ENCODE results near the gene SPRYD4.
"Not testable (repeated sequence)": the region's sequence is repeated elsewhere in the genome, so short reads cannot be mapped to it uniquely, and the experiment has no call there.

Gene SPRYD4

DNA sequence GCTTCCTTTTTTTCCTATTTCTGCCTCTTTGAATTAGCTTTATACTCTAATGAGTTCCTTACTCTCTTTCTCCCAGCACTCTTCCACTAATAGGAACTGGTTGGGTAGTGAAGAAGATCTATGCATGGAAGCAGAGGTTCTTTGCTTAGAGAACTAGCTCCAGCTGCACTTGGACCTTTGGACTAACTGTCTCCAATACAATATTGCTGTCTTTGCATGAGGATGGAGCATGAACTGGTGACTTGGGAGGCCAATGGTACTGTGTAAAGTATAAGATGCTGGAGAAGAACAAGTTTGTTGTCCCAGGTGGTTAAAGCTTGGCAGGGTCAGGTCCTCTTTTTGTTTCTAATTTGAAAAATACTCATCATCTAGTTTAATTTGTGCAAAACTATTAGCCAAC, 22.0 kb downstream of the SPRYD4 start:
- H3K9ac ChIP-seq (ENCODE audit: low read depth in 1 of 2, low read length in 2 of 2): no peak overlapping the region
- peaks cover 7 to 14% of the 10 kb centered on the region in 2 donors for H3K4me1 ChIP-seq (ENCODE audit: control insufficient read depth in 2 of 2, insufficient read depth in 2 of 2, low read length in 2 of 2)
- H3K36me3 ChIP-seq (ENCODE audit: control insufficient read depth in 2 of 2, insufficient read depth in 2 of 2, low read length in 2 of 2): no peaks in the 10 kb centered on the region
- H3K27ac ChIP-seq (ENCODE audit: low read depth in 2 of 2, low read length in 2 of 2): no peak overlapping the region
- no peaks in the 10 kb centered on the region for H3K9me3 ChIP-seq (ENCODE audit: control insufficient read depth in 2 of 2, low read length in 2 of 2)
- peaks cover 0 to 2% of the 10 kb centered on the region in 2 donors for H3K27me3 ChIP-seq (ENCODE audit: control insufficient read depth in 2 of 2, insufficient read depth in 2 of 2, low read length in 2 of 2)
- no peak overlapping the region for H3K4me3 ChIP-seq (ENCODE audit: low read length in 2 of 2)

- H3K9ac ChIP-seq (ENCODE audit: low read depth in 1 of 2, low read length in 2 of 2); H3K4me1 ChIP-seq (ENCODE audit: control insufficient read depth in 2 of 2, insufficient read depth in 2 of 2, low read length in 2 of 2); H3K36me3 ChIP-seq (ENCODE audit: control insufficient read depth in 2 of 2, insufficient read depth in 2 of 2, low read length in 2 of 2); H3K4me3 ChIP-seq (ENCODE audit: low read length in 2 of 2); H3K27ac ChIP-seq (ENCODE audit: low read depth in 2 of 2, low read length in 2 of 2); H3K27me3 ChIP-seq (ENCODE audit: control insufficient read depth in 2 of 2, insufficient read depth in 2 of 2, low read length in 2 of 2); H3K9me3 ChIP-seq (ENCODE audit: control insufficient read depth in 2 of 2, low read length in 2 of 2): not testable (repeated sequence)
Measured at GRCh38 chr12:56493409-56494105, 25.2 kb downstream of the SPRYD4 start.

DNA sequence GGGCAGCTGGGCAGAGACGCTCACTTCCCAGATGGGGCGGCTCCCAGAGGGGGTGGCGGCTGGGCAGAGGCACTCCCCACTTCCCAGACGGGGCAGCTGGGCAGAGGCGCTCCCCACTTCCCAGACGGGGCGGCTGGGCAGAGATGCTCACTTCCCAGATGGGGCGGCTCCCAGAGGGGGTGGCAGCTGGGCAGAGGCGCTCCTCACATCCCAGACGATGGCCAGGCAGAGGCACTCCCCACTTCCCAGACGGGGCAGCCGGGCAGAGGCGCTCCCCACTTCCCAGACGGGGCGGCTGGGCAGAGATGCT, 25.7 kb downstream of the SPRYD4 start:
- not testable (repeated sequence) for H3K27me3 ChIP-seq (ENCODE audit: control insufficient read depth in 2 of 2, insufficient read depth in 2 of 2, low read length in 2 of 2); H3K9ac ChIP-seq (ENCODE audit: low read depth in 1 of 2, low read length in 2 of 2); H3K36me3 ChIP-seq (ENCODE audit: control insufficient read depth in 2 of 2, insufficient read depth in 2 of 2, low read length in 2 of 2); H3K9me3 ChIP-seq (ENCODE audit: control insufficient read depth in 2 of 2, low read length in 2 of 2); H3K4me1 ChIP-seq (ENCODE audit: control insufficient read depth in 2 of 2, insufficient read depth in 2 of 2, low read length in 2 of 2); H3K4me3 ChIP-seq (ENCODE audit: low read length in 2 of 2); H3K27ac ChIP-seq (ENCODE audit: low read depth in 2 of 2, low read length in 2 of 2)

- not testable (repeated sequence) for H3K27me3 ChIP-seq (ENCODE audit: control insufficient read depth in 2 of 2, insufficient read depth in 2 of 2, low read length in 2 of 2); H3K27ac ChIP-seq (ENCODE audit: low read depth in 2 of 2, low read length in 2 of 2); H3K9ac ChIP-seq (ENCODE audit: low read depth in 1 of 2, low read length in 2 of 2); H3K9me3 ChIP-seq (ENCODE audit: control insufficient read depth in 2 of 2, low read length in 2 of 2); H3K4me1 ChIP-seq (ENCODE audit: control insufficient read depth in 2 of 2, insufficient read depth in 2 of 2, low read length in 2 of 2); H3K4me3 ChIP-seq (ENCODE audit: low read length in 2 of 2); H3K36me3 ChIP-seq (ENCODE audit: control insufficient read depth in 2 of 2, insufficient read depth in 2 of 2, low read length in 2 of 2)
Measured at GRCh38 chr12:56494481-56494880, 26.1 kb downstream of the SPRYD4 start.

DNA sequence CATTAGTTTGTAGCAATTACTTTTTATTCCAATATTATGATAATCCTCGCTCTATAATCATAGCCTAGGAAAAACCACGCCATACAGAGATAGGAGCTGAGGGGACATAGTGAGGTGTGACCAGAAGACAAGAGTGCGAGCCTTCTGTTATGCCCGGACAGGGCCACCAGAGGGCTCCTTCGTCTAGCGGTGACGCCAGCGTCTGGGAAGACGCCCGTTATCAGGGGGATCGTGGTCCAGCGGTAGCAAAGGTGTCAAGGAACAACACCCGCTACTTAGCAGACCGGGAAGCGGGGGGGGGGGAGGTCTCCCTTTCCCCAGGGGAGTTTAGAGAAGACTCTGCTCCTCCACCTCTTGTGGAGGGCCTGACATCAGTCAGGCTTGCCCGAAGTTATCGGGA, 28.3 kb downstream of the SPRYD4 start:
- H3K27ac ChIP-seq (ENCODE audit: low read depth in 2 of 2, low read length in 2 of 2); H3K9me3 ChIP-seq (ENCODE audit: control insufficient read depth in 2 of 2, low read length in 2 of 2); H3K36me3 ChIP-seq (ENCODE audit: control insufficient read depth in 2 of 2, insufficient read depth in 2 of 2, low read length in 2 of 2); H3K27me3 ChIP-seq (ENCODE audit: control insufficient read depth in 2 of 2, insufficient read depth in 2 of 2, low read length in 2 of 2); H3K4me1 ChIP-seq (ENCODE audit: control insufficient read depth in 2 of 2, insufficient read depth in 2 of 2, low read length in 2 of 2); H3K9ac ChIP-seq (ENCODE audit: low read depth in 1 of 2, low read length in 2 of 2); H3K4me3 ChIP-seq (ENCODE audit: low read length in 2 of 2): not testable (repeated sequence)

GRCh38 chr12:56498126-56498902, 29.9 kb downstream of the SPRYD4 start:
- not testable (repeated sequence) for H3K9ac ChIP-seq (ENCODE audit: low read depth in 1 of 2, low read length in 2 of 2); H3K27ac ChIP-seq (ENCODE audit: low read depth in 2 of 2, low read length in 2 of 2); H3K27me3 ChIP-seq (ENCODE audit: control insufficient read depth in 2 of 2, insufficient read depth in 2 of 2, low read length in 2 of 2); H3K4me1 ChIP-seq (ENCODE audit: control insufficient read depth in 2 of 2, insufficient read depth in 2 of 2, low read length in 2 of 2); H3K4me3 ChIP-seq (ENCODE audit: low read length in 2 of 2); H3K9me3 ChIP-seq (ENCODE audit: control insufficient read depth in 2 of 2, low read length in 2 of 2); H3K36me3 ChIP-seq (ENCODE audit: control insufficient read depth in 2 of 2, insufficient read depth in 2 of 2, low read length in 2 of 2)

- not testable (repeated sequence) for H3K36me3 ChIP-seq (ENCODE audit: control insufficient read depth in 2 of 2, insufficient read depth in 2 of 2, low read length in 2 of 2); H3K4me3 ChIP-seq (ENCODE audit: low read length in 2 of 2); H3K27ac ChIP-seq (ENCODE audit: low read depth in 2 of 2, low read length in 2 of 2); H3K27me3 ChIP-seq (ENCODE audit: control insufficient read depth in 2 of 2, insufficient read depth in 2 of 2, low read length in 2 of 2); H3K9me3 ChIP-seq (ENCODE audit: control insufficient read depth in 2 of 2, low read length in 2 of 2); H3K9ac ChIP-seq (ENCODE audit: low read depth in 1 of 2, low read length in 2 of 2); H3K4me1 ChIP-seq (ENCODE audit: control insufficient read depth in 2 of 2, insufficient read depth in 2 of 2, low read length in 2 of 2)
Measured at GRCh38 chr12:56499452-56499851, 31.1 kb downstream of the SPRYD4 start.

DNA sequence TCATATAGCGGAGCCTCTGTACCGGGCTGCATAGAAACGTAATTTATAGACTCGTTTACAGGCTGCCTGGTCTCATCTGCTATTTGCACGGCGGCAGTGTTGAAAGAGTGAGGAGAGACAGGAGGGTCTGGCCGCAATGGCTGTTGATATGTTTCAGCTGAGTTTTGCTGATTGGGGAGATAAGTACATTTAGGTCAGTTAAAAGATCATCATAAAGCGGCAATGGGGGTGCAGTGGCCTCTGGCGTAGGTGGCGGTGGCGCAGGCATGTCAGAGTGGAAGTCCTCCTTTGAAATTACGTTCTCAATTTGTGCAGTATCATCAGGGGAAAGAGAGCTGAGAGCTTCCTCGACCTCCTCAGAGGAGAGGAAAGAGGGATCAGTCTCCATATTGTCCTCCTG, 31.5 kb downstream of the SPRYD4 start:
- H3K9ac ChIP-seq (ENCODE audit: low read depth in 1 of 2, low read length in 2 of 2); H3K4me3 ChIP-seq (ENCODE audit: low read length in 2 of 2); H3K4me1 ChIP-seq (ENCODE audit: control insufficient read depth in 2 of 2, insufficient read depth in 2 of 2, low read length in 2 of 2); H3K9me3 ChIP-seq (ENCODE audit: control insufficient read depth in 2 of 2, low read length in 2 of 2); H3K27me3 ChIP-seq (ENCODE audit: control insufficient read depth in 2 of 2, insufficient read depth in 2 of 2, low read length in 2 of 2); H3K36me3 ChIP-seq (ENCODE audit: control insufficient read depth in 2 of 2, insufficient read depth in 2 of 2, low read length in 2 of 2); H3K27ac ChIP-seq (ENCODE audit: low read depth in 2 of 2, low read length in 2 of 2): not testable (repeated sequence)

DNA sequence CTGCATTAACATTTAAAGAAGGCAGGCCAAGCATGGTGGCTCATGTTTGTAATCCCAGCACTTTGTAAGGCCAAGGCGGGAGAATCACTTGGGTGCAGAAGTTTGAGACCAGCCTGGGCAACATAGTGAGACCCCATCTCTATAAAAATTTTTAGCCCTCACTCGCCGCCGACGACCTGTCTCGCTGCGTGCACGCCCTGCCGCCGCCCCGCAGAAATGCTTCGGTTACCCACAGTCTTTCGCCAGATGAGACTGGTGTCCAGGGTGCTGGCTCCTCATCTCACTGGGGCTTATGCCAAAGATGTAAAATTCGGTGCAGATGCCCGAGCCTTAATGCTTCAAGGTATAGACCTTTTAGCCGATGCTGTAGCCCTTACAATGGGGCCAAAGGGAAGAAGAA, 42.4 kb downstream of the SPRYD4 start:
- H3K4me1 ChIP-seq (ENCODE audit: control insufficient read depth in 2 of 2, insufficient read depth in 2 of 2, low read length in 2 of 2): peaks cover 2% of the 10 kb centered on the region in 2 donors
- no peak overlapping the region for H3K27ac ChIP-seq (ENCODE audit: low read depth in 2 of 2, low read length in 2 of 2)
- H3K9ac ChIP-seq (ENCODE audit: low read depth in 1 of 2, low read length in 2 of 2): no peak overlapping the region
- H3K36me3 ChIP-seq (ENCODE audit: control insufficient read depth in 2 of 2, insufficient read depth in 2 of 2, low read length in 2 of 2): no peaks in the 10 kb centered on the region
- H3K9me3 ChIP-seq (ENCODE audit: control insufficient read depth in 2 of 2, low read length in 2 of 2): no peaks in the 10 kb centered on the region
- H3K4me3 ChIP-seq (ENCODE audit: low read length in 2 of 2): no peak overlapping the region
- no peaks in the 10 kb centered on the region for H3K27me3 ChIP-seq (ENCODE audit: control insufficient read depth in 2 of 2, insufficient read depth in 2 of 2, low read length in 2 of 2)

GRCh38 chr12:56514014-56514318, 45.6 kb downstream of the SPRYD4 start:
- not testable (repeated sequence) for H3K9ac ChIP-seq (ENCODE audit: low read depth in 1 of 2, low read length in 2 of 2); H3K9me3 ChIP-seq (ENCODE audit: control insufficient read depth in 2 of 2, low read length in 2 of 2); H3K36me3 ChIP-seq (ENCODE audit: control insufficient read depth in 2 of 2, insufficient read depth in 2 of 2, low read length in 2 of 2); H3K27me3 ChIP-seq (ENCODE audit: control insufficient read depth in 2 of 2, insufficient read depth in 2 of 2, low read length in 2 of 2); H3K27ac ChIP-seq (ENCODE audit: low read depth in 2 of 2, low read length in 2 of 2); H3K4me1 ChIP-seq (ENCODE audit: control insufficient read depth in 2 of 2, insufficient read depth in 2 of 2, low read length in 2 of 2); H3K4me3 ChIP-seq (ENCODE audit: low read length in 2 of 2)

DNA sequence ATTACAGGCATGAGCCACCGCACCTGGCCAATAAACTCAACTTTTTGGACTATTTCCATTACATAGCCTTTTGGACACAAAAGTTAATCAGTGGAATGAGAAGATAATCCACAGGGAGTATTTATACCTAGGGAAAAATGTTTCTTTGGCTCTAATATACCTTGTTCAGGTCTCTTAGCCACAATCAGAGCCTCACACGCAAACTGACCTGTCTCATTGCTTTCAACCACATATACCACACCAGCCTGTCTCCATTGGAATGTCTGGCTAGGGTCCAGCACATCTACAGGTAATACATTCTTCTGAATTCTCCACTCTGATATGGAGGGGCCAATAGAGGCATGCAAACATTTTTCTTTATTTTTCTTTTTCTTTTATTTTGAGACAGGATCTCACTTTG, 49.5 kb downstream of the SPRYD4 start:
- Histone ChIP-seq H3K27ac (ENCODE audit: low read depth in 2 of 2, low read length in 2 of 2) (no peak overlapping the region), H3K4me3 (ENCODE audit: low read length in 2 of 2) (no peak overlapping the region), H3K9ac (ENCODE audit: low read depth in 1 of 2, low read length in 2 of 2) (no peak overlapping the region), H3K4me1 (ENCODE audit: control insufficient read depth in 2 of 2, insufficient read depth in 2 of 2, low read length in 2 of 2) (peaks cover 9 to 17% of the 10 kb centered on the region in 2 donors), H3K36me3 (ENCODE audit: control insufficient read depth in 2 of 2, insufficient read depth in 2 of 2, low read length in 2 of 2) (no peaks in the 10 kb centered on the region), H3K9me3 (ENCODE audit: control insufficient read depth in 2 of 2, low read length in 2 of 2) (no peaks in the 10 kb centered on the region), H3K27me3 (ENCODE audit: control insufficient read depth in 2 of 2, insufficient read depth in 2 of 2, low read length in 2 of 2) (no peaks in the 10 kb centered on the region)
